Measurements from ENCODE around the gene LTA.

Gene LTA

GRCh38 chr6:31546958-31547726 is 24.9 kb upstream of the LTA start, which contains the start of gene NFKBIL1 (continued):
- no peak for TF ChIP-seq ZNF174 (tag by site-specific recombination; IDR thresholded peaks at IDR 0.05)
- peak; percentile 57 for TF ChIP-seq ZNF394 (tag by site-specific recombination; IDR thresholded peaks at IDR 0.05; ENCODE audit: borderline replicate concordance)
- TF ChIP-seq ZNF404 (tag by site-specific recombination; IDR thresholded peaks at IDR 0.05): no peak
- TF ChIP-seq ZNF548 (tag by site-specific recombination; IDR thresholded peaks at IDR 0.05): no peak
- TF ChIP-seq ZNF302 (tag by site-specific recombination; IDR thresholded peaks at IDR 0.05; ENCODE audit: low read depth): no peak
- TF ChIP-seq ZBTB1 (tag by site-specific recombination; IDR thresholded peaks at IDR 0.05): no peak
- TF ChIP-seq ZSCAN30 (tag by site-specific recombination; IDR thresholded peaks at IDR 0.05): peak; percentile 97
- TF ChIP-seq YY2 (tag by site-specific recombination; IDR thresholded peaks at IDR 0.05): peak; percentile 72
- TF ChIP-seq ZNF146 (tag by site-specific recombination; IDR thresholded peaks at IDR 0.05): 0 out of 2 replicates have a peak, but pooled peaks have one; percentile 14
- TF ChIP-seq ZNF324 (tag by site-specific recombination; IDR thresholded peaks at IDR 0.05): peak; percentile 90
- TF ChIP-seq ZNF280C (tag by site-specific recombination; IDR thresholded peaks at IDR 0.05): no peak
- peak; percentile 70 for TF ChIP-seq ZNF398 (tag by site-specific recombination; IDR thresholded peaks at IDR 0.05)
- TF ChIP-seq ZNF529 (tag by site-specific recombination; IDR thresholded peaks at IDR 0.05; ENCODE audit: insufficient replicate concordance): no peak
- TF ChIP-seq ZNF544 (tag by site-specific recombination; IDR thresholded peaks at IDR 0.05): no peak
- no peak for TF ChIP-seq ZNF112 (tag by site-specific recombination; IDR thresholded peaks at IDR 0.05)
- TF ChIP-seq ZFHX2 (tag by site-specific recombination; conservative IDR thresholded peaks at IDR 0.05): no peak
- peak; percentile 83 for TF ChIP-seq ZNF335 (tag by site-specific recombination; conservative IDR thresholded peaks at IDR 0.05)
- no peak; the same call in none of the 2 replicates for TF ChIP-seq ZNF391 (tag by site-specific recombination; IDR thresholded peaks at IDR 0.05; ENCODE audit: borderline replicate concordance, low read depth)
- no peak; the same call in none of the 2 replicates for TF ChIP-seq ZBTB7A (tag by site-specific recombination; IDR thresholded peaks at IDR 0.05; ENCODE audit: low read depth)
- TF ChIP-seq ZNF223 (tag by site-specific recombination; IDR thresholded peaks at IDR 0.05): no peak
- TF ChIP-seq ZNF645 (tag by site-specific recombination; IDR thresholded peaks at IDR 0.05): no peak
- peak; percentile 86 for TF ChIP-seq ZBTB21 (tag by site-specific recombination; IDR thresholded peaks at IDR 0.05)
- peak; percentile 99 for TF ChIP-seq SP2 (tag by site-specific recombination; IDR thresholded peaks at IDR 0.05)
- no peak for TF ChIP-seq ZNF362 (tag by site-specific recombination; IDR thresholded peaks at IDR 0.05)
- no peak for TF ChIP-seq ZNF677 (tag by site-specific recombination; IDR thresholded peaks at IDR 0.05)
- TF ChIP-seq ZNF239 (tag by site-specific recombination; IDR thresholded peaks at IDR 0.05): peak; percentile 55
- no peak for TF ChIP-seq BCL11A (tag by site-specific recombination; IDR thresholded peaks at IDR 0.05; ENCODE audit: low read depth)
- peak; percentile 98 for TF ChIP-seq KLF1 (tag by site-specific recombination; IDR thresholded peaks at IDR 0.05)
- TF ChIP-seq ZNF121 (tag by site-specific recombination; IDR thresholded peaks at IDR 0.05): no peak
- peak; percentile 97 for TF ChIP-seq PATZ1 (tag by site-specific recombination; IDR thresholded peaks at IDR 0.05)
- peak; percentile 51; the same call in 1 of the 2 replicates for TF ChIP-seq ZNF610 (tag by site-specific recombination; IDR thresholded peaks at IDR 0.05; ENCODE audit: borderline replicate concordance)
